OCI-LY7 (cell line): Measurements from ENCODE around the gene RFX3.

Source experiments
- EZH2phosphoT487 ChIP-seq: fragments of 200-600 bp; sonication (generic); IDR thresholded peaks from 2 replicates; pipeline ENCODE4 v1.6.1; 2018; ENCODE audit warnings: low read depth, borderline replicate concordance, mild to moderate bottlenecking, mixed run types, antibody characterized with exemption, low read length, moderate library complexity, mixed read lengths
- TF ChIP-seq, protein P1 (sequence below): fragments of 200-600 bp; sonication (generic); conservative IDR thresholded peaks from 2 replicates; pipeline ENCODE4 v1.5.1; 2014; ENCODE audit warnings: mild to moderate bottlenecking, antibody characterized with exemption, low read length, moderate library complexity, mixed read lengths

DNA sequence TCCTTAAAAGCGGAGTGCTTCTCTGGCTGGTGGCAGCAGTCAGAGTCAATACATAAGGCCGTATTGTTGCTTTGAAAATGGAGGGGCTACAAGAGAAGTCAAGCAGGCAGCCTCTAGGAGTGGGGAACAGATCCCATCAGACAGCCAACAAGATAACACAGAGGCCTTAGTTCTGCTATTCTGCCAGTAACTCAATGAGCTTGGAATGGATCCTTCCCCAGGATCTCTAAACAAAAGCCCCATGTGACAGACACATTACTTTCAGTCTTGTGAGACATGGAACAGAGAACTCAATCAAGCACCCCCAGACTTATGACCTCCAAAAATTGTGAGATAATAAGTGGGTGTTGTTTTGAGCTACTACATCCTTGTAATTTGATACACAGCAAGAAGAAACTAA, 158.6 kb downstream of the RFX3 start:
- TF ChIP-seq, protein P1, sequence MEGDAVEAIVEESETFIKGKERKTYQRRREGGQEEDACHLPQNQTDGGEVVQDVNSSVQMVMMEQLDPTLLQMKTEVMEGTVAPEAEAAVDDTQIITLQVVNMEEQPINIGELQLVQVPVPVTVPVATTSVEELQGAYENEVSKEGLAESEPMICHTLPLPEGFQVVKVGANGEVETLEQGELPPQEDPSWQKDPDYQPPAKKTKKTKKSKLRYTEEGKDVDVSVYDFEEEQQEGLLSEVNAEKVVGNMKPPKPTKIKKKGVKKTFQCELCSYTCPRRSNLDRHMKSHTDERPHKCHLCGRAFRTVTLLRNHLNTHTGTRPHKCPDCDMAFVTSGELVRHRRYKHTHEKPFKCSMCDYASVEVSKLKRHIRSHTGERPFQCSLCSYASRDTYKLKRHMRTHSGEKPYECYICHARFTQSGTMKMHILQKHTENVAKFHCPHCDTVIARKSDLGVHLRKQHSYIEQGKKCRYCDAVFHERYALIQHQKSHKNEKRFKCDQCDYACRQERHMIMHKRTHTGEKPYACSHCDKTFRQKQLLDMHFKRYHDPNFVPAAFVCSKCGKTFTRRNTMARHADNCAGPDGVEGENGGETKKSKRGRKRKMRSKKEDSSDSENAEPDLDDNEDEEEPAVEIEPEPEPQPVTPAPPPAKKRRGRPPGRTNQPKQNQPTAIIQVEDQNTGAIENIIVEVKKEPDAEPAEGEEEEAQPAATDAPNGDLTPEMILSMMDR, result no peak
- no peak for TF ChIP-seq EZH2phosphoT487
